Retinal pigment epithelial cell (primary cell): ENCODE results near the gene TSKU.

Experiments used
- DNase-seq: peaks from one replicate; pipeline ENCODE4 v3.0.0-alpha.2; 2010; ENCODE audit warnings: low read depth
- H3K4me3 ChIP-seq: 2 replicates; pipeline ENCODE4 v1.5.1; 2011; ENCODE audit warnings: mild to moderate bottlenecking, low read length, control low read depth, moderate library complexity
- CTCF ChIP-seq: conservative IDR thresholded peaks from 2 replicates; pipeline ENCODE4 v1.5.1; 2011; ENCODE audit warnings: low read depth, low read length, control low read depth, inconsistent platforms

TSKU gene

GRCh38 chr11:76793391-76794291 is 10.5 kb downstream of the TSKU start:
- DNase-seq = no peak
- H3K4me3 ChIP-seq = no peak overlapping the region
- no peak for TF ChIP-seq CTCF

GRCh38 chr11:76794371-76795289 is 11.5 kb downstream of the TSKU start:
- no peak overlapping the region for H3K4me3 ChIP-seq
- no peak for TF ChIP-seq CTCF
- no peak for DNase-seq

GRCh38 chr11:76795290-76795935 is 12.3 kb downstream of the TSKU start:
- no peak for DNase-seq
- H3K4me3 ChIP-seq = no peak overlapping the region
- no peak for TF ChIP-seq CTCF

GRCh38 chr11:76795936-76796441 is 12.8 kb downstream of the TSKU start:
- H3K4me3 ChIP-seq = no peak overlapping the region
- no peak for DNase-seq
- TF ChIP-seq CTCF = no peak

GRCh38 chr11:76796511-76797198 is 13.5 kb downstream of the TSKU start:
- no peak for TF ChIP-seq CTCF
- DNase-seq = no peak
- no peak overlapping the region for H3K4me3 ChIP-seq
